HCT116 (cell line): ENCODE measurements around the gene TASL. TPM values are rescaled to one million over a fixed set of nuclear protein-coding genes. Genes with fewer than 3 reads are reported as not detected.

ENCODE experiments used
- ATAC-seq: fragments of 200-7000 bp; cut with Tn5 transposase; 2 replicates; pipeline ENCODE4 v1.9.1; 2020; ENCODE audit warnings: mild to moderate bottlenecking, moderate library complexity
- BruUV-seq: library from RNA; stranded (reverse); fragments of 400-500 nt; replicated peaks from 2 replicates; lab custom pipeline; 2021; lab: Mats Ljungman, UMichigan
- CTCF ChIA-PET: fragments of 300-600 bp; sonication (Branson Sonifier 250); formaldehyde crosslinking; loops from one replicate; lab custom pipeline; 2021; ENCODE audit warnings: antibody characterized with exemption; lab: Charles Lee
- POLR2A ChIA-PET: fragments of 300-600, 350-600 bp; sonication (Branson Sonifier 250); formaldehyde crosslinking; loops from one replicate; lab custom pipeline; 2021; ENCODE audit warnings: antibody characterized with exemption; lab: Charles Lee
- RAD21 ChIA-PET, 2 experiments: fragments of 300-600 bp; sonication (Branson Sonifier 250); formaldehyde crosslinking; loops; one replicate each; lab custom pipeline; 2023; ENCODE audit warnings: low total read pairs in 2 of 2; ENCODE audit not compliant: uncharacterized antibody in 2 of 2, unreplicated experiment in 2 of 2, low non-redundant PET in 1 of 2; lab: Charles Lee
- DNase-seq: peaks from one replicate; pipeline ENCODE4 v3.0.0-alpha.2; 2010; ENCODE audit warnings: low read depth, low spot score
- H2AFZ ChIP-seq: fragments of 200-600 bp; shearing (Covaris generic), sonication (generic); 2 replicates; pipeline ENCODE4 v1.6.1; 2017; ENCODE audit warnings: low read depth, mixed run types, mixed read lengths, antibody characterized with exemption, low read length; ENCODE audit not compliant: poor library complexity, severe bottlenecking
- H3K27ac ChIP-seq: 2 replicates; pipeline ENCODE4 v1.5.1; 2012; ENCODE audit warnings: low read depth, low read length
- H3K27me3 ChIP-seq: fragments of 200-600 bp; sonication (generic); 2 replicates; pipeline ENCODE4 v1.6.1; 2016; ENCODE audit warnings: mixed run types, low read length, mixed read lengths; ENCODE audit not compliant: insufficient read depth
- H3K36me3 ChIP-seq, 2 experiments: fragments of 200-500 bp in 1 of 2; fragments of 200-600 bp in 1 of 2; sonication (Bioruptor generic) in 1 of 2; sonication (generic) in 1 of 2; 2 replicates each; pipeline versions ENCODE4 v1.5.1 to v1.6.1; 2014 to 2016; ENCODE audit warnings: low read length in 2 of 2, inconsistent platforms in 1 of 2, mixed read lengths in 1 of 2, mixed run types in 1 of 2; ENCODE audit not compliant: insufficient read depth in 2 of 2, control insufficient read depth in 1 of 2
- H3K4me1 ChIP-seq, 2 experiments: fragments of 200-600 bp in 1 of 2; sonication (generic) in 1 of 2; 2 replicates each; pipeline versions ENCODE4 v1.5.1 to v1.6.1; 2012 to 2017; ENCODE audit warnings: low read length in 2 of 2, inconsistent platforms in 1 of 2, mild to moderate bottlenecking in 1 of 2, mixed read lengths in 1 of 2, mixed run types in 1 of 2, moderate library complexity in 1 of 2; ENCODE audit not compliant: insufficient read depth in 2 of 2, control insufficient read depth in 1 of 2
- H3K4me2 ChIP-seq: fragments of 200-600 bp; sonication (generic); 2 replicates; pipeline ENCODE4 v1.6.1; 2017; ENCODE audit warnings: mixed run types, low read length, mixed read lengths
- H3K4me3 ChIP-seq, 2 experiments: fragments of 200-600 bp in 1 of 2; sonication (generic) in 1 of 2; replicated peaks in 1 of 2; 2 replicates each; pipeline ENCODE4 v1.5.1; 2011 to 2016; ENCODE audit warnings: low read length in 2 of 2, control low read depth in 1 of 2, low read depth in 1 of 2, mild to moderate bottlenecking in 1 of 2, mixed read lengths in 1 of 2, mixed run types in 1 of 2
- H3K79me2 ChIP-seq: fragments of 200-600 bp; sonication (generic); 2 replicates; pipeline ENCODE4 v1.6.1; 2017; ENCODE audit warnings: mild to moderate bottlenecking, mixed run types, low read length, moderate library complexity, mixed read lengths; ENCODE audit not compliant: insufficient read depth
- H3K9ac ChIP-seq: fragments of 200-600 bp; sonication (generic); 2 replicates; pipeline ENCODE4 v1.6.1; 2016; ENCODE audit warnings: low read length, mixed read lengths
- H3K9me2 ChIP-seq: fragments of 200-600 bp; sonication (generic), shearing (Covaris generic); 2 replicates; pipeline ENCODE4 v1.6.1; 2017; ENCODE audit warnings: mixed run types, mild to moderate bottlenecking, moderate library complexity; ENCODE audit not compliant: insufficient read depth
- H3K9me3 ChIP-seq, 2 experiments: fragments of 200-500 bp in 1 of 2; fragments of 200-600 bp in 1 of 2; sonication (Bioruptor generic) in 1 of 2; sonication (generic) in 1 of 2; 2 replicates each; pipeline ENCODE4 v1.6.1; 2014 to 2017; ENCODE audit warnings: low read length in 2 of 2, mixed read lengths in 2 of 2, inconsistent platforms in 1 of 2, low read depth in 1 of 2, mild to moderate bottlenecking in 1 of 2, mixed run types in 1 of 2, moderate library complexity in 1 of 2; ENCODE audit not compliant: control insufficient read depth in 1 of 2, insufficient read depth in 1 of 2
- H4K20me1 ChIP-seq: fragments of 200-600 bp; sonication (generic), shearing (Covaris generic); 2 replicates; pipeline ENCODE4 v1.6.1; 2017; ENCODE audit warnings: mixed run types, mild to moderate bottlenecking, moderate library complexity; ENCODE audit not compliant: insufficient read depth
- CBX3 ChIP-seq: IDR thresholded peaks from 2 replicates; pipeline ENCODE4 v1.6.1; 2012; ENCODE audit warnings: low read depth
- CEBPB ChIP-seq: IDR thresholded peaks from 2 replicates; pipeline ENCODE4 v1.6.1; 2012; ENCODE audit warnings: low read depth
- EZH2 ChIP-seq: fragments of 200-600 bp; sonication (generic); IDR thresholded peaks from 2 replicates; pipeline ENCODE4 v1.6.1; 2017; ENCODE audit warnings: antibody characterized with exemption, mixed run types
- EZH2phosphoT487 ChIP-seq: fragments of 200-600 bp; IDR thresholded peaks from 2 replicates; pipeline ENCODE4 v1.6.1; 2018; ENCODE audit warnings: antibody characterized with exemption, borderline replicate concordance
- JUND ChIP-seq: IDR thresholded peaks from 2 replicates; pipeline ENCODE4 v1.6.1; 2012
- POLR2A ChIP-seq: IDR thresholded peaks from 2 replicates; pipeline ENCODE4 v1.7.0; 2011; ENCODE audit warnings: borderline replicate concordance; ENCODE audit not compliant: insufficient read depth, insufficient read length; ENCODE audit errors: extremely low read depth
- POLR2AphosphoS5 ChIP-seq: IDR thresholded peaks from 2 replicates; pipeline ENCODE4 v1.6.1; 2011; ENCODE audit warnings: mild to moderate bottlenecking, low read depth, low read length, moderate library complexity
- RAD21 ChIP-seq: IDR thresholded peaks from 2 replicates; pipeline ENCODE4 v1.6.1; 2012; ENCODE audit warnings: low read depth, mild to moderate bottlenecking
- SIN3A ChIP-seq: IDR thresholded peaks from 2 replicates; pipeline ENCODE4 v1.6.1; 2012; ENCODE audit warnings: low read depth
- SRF ChIP-seq: IDR thresholded peaks from 2 replicates; pipeline ENCODE4 v1.6.1; 2012; ENCODE audit warnings: low read depth
- TCF7L2 ChIP-seq: IDR thresholded peaks from 2 replicates; pipeline ENCODE4 v1.7.0; 2011; ENCODE audit warnings: borderline replicate concordance, inconsistent platforms; ENCODE audit not compliant: insufficient read depth, insufficient read length; ENCODE audit errors: extremely low read depth
- intact Hi-C: fragments of 100-400 bp; cut with micrococcal nuclease; formaldehyde crosslinking; loops from 2 replicates; pipeline ENCODE4 v1.10.0; 2022
- total RNA-seq: library from RNA; stranded (reverse); gene quantifications from one replicate; pipeline ENCODE4 v1.2.1, GENCODE V29; 2021; ENCODE audit not compliant: unreplicated experiment
- TF ChIP-seq, protein P1 (sequence below): IDR thresholded peaks from 2 replicates; pipeline ENCODE4 v1.6.1; 2012; ENCODE audit warnings: low read depth
- TF ChIP-seq, protein P2 (sequence below): IDR thresholded peaks from 2 replicates; pipeline ENCODE4 v1.6.1; 2012
- TF ChIP-seq, protein P3 (sequence below): IDR thresholded peaks from 2 replicates; pipeline ENCODE4 v1.6.1; 2012

The TASL gene
- total RNA-seq, 1 experiment from 2014 or later = not detected

DNA sequence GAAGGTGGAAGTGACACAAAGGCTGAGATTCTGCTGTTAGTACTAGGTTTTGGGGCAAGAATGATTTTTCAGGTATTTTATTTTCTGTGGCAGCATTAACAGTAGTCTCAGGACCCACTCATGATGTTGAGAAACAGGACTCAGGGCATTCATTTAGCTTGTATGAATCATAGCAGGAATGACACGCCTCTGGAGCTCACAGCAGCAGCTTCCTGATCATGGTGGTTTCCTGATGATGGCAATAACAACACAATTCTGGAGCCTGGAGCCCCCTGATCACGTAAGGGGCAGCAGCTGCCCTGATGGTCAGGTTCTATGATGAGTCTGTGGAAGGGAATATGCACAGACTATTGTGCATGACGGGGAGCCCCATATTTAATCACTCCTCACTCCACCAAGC lies 47.0 kb downstream of the TASL start:
- Histone ChIP-seq H3K4me3 (no peak overlapping the region), H3K4me1 (no peaks in the 10 kb centered on the region), H3K27me3 (no peaks in the 10 kb centered on the region), H3K27ac (no peak overlapping the region), H3K9me2 (no peaks in the 10 kb centered on the region), H4K20me1 (no peaks in the 10 kb centered on the region)
- no TSS peak for BruUV-seq
- no peak for ATAC-seq
- ChIA-PET POLR2A (no interaction called here), RAD21 (no interaction called here)
- no peak for TF ChIP-seq POLR2AphosphoS5
- no peak for TF ChIP-seq TCF7L2
- no peak for TF ChIP-seq RAD21
- no peak for TF ChIP-seq JUND
- TF ChIP-seq, all 23 proteins: peak for 0
- H3K36me3 ChIP-seq = no peaks in the 10 kb centered on the region
- H3K4me2 ChIP-seq = no peak overlapping the region
- CTCF ChIA-PET = interaction anchor here (1.0 kb wide), 1 partner anchor 18 kb away, joined by 3 read pairs; no protein-coding TSS in a partner anchor
- no peak for DNase-seq
- H3K79me2 ChIP-seq = no peaks in the 10 kb centered on the region
- no peak overlapping the region for H2AFZ ChIP-seq
- no peaks in the 10 kb centered on the region for H3K9me3 ChIP-seq
- H3K9ac ChIP-seq = no peak overlapping the region
- intact Hi-C loops = no loop called here

GRCh38 chrX:30525732-30526131 lies 51.8 kb downstream of the TASL start:
- Histone ChIP-seq H3K36me3 (no peaks in the 10 kb centered on the region), H3K79me2 (no peaks in the 10 kb centered on the region), H3K9me2 (no peaks in the 10 kb centered on the region), H3K27ac (no peak overlapping the region), H3K4me3 (no peak overlapping the region), H4K20me1 (no peaks in the 10 kb centered on the region), H3K9ac (no peak overlapping the region), H2AFZ (no peak overlapping the region), H3K4me1 (no peaks in the 10 kb centered on the region), H3K27me3 (no peaks in the 10 kb centered on the region), H3K4me2 (no peak overlapping the region), H3K9me3 (no peaks in the 10 kb centered on the region)
- POLR2A ChIA-PET = no interaction called here
- BruUV-seq = no TSS peak
- DNase-seq (no peak), ATAC-seq (no peak)
- RAD21 ChIA-PET = no interaction called here
- intact Hi-C loops = no loop called here
- CTCF ChIA-PET = no interaction called here
- TF ChIP-seq SIN3A (no peak), EZH2 (no peak), JUND (no peak), EZH2phosphoT487 (no peak), CBX3 (no peak), CEBPB (no peak), POLR2A (no peak), SRF (no peak)
- TF ChIP-seq, protein P1, sequence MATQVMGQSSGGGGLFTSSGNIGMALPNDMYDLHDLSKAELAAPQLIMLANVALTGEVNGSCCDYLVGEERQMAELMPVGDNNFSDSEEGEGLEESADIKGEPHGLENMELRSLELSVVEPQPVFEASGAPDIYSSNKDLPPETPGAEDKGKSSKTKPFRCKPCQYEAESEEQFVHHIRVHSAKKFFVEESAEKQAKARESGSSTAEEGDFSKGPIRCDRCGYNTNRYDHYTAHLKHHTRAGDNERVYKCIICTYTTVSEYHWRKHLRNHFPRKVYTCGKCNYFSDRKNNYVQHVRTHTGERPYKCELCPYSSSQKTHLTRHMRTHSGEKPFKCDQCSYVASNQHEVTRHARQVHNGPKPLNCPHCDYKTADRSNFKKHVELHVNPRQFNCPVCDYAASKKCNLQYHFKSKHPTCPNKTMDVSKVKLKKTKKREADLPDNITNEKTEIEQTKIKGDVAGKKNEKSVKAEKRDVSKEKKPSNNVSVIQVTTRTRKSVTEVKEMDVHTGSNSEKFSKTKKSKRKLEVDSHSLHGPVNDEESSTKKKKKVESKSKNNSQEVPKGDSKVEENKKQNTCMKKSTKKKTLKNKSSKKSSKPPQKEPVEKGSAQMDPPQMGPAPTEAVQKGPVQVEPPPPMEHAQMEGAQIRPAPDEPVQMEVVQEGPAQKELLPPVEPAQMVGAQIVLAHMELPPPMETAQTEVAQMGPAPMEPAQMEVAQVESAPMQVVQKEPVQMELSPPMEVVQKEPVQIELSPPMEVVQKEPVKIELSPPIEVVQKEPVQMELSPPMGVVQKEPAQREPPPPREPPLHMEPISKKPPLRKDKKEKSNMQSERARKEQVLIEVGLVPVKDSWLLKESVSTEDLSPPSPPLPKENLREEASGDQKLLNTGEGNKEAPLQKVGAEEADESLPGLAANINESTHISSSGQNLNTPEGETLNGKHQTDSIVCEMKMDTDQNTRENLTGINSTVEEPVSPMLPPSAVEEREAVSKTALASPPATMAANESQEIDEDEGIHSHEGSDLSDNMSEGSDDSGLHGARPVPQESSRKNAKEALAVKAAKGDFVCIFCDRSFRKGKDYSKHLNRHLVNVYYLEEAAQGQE = no peak
- TF ChIP-seq, protein P2, sequence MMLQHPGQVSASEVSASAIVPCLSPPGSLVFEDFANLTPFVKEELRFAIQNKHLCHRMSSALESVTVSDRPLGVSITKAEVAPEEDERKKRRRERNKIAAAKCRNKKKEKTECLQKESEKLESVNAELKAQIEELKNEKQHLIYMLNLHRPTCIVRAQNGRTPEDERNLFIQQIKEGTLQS = no peak
- TF ChIP-seq, protein P3, sequence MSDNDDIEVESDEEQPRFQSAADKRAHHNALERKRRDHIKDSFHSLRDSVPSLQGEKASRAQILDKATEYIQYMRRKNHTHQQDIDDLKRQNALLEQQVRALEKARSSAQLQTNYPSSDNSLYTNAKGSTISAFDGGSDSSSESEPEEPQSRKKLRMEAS = no peak
